ENCODE data around the gene CCM2. TPM values are rescaled to one million over a fixed set of nuclear protein-coding genes. Genes with fewer than 3 reads are reported as not detected.
"Not testable (repeated sequence)": the region's sequence is repeated elsewhere in the genome, so short reads cannot be mapped to it uniquely, and the experiment has no call there.

Gene CCM2
- total RNA-seq, 2 experiments from 2014 or later, result 134 TPM

GRCh38 chr7:44987457-44987856 is 12.5 kb upstream of the CCM2 start:
- CTCF ChIA-PET, result interaction anchor here (0.9 to 1.1 kb wide), 2 partner anchors 10 to 15 kb away, joined by 3 to 6 read pairs; no protein-coding TSS in a partner anchor
- Mint-ChIP-seq H3K36me3 (ENCODE audit: low read depth) (peaks cover 39% of the 10 kb centered on the region), H3K9me3 (no peaks in the 10 kb centered on the region), H3K4me1 (peaks cover 58% of the 10 kb centered on the region), H3K27me3 (no peaks in the 10 kb centered on the region), H3K4me3 (peak overlapping the region; percentile 97), H3K27ac (peak overlapping the region; percentile 99)
- POLR2A ChIA-PET, result interaction anchor here (0.7 to 0.8 kb wide), 2 partner anchors 10 kb away, joined by 3 read pairs; no protein-coding TSS in a partner anchor
- DNase-seq, result no peak

- no peaks in the 10 kb centered on the region for H3K27me3 Mint-ChIP-seq
- POLR2A ChIA-PET, result interaction anchor here (0.8 kb wide), 1 partner anchor 11 kb away, joined by 3 read pairs; no protein-coding TSS in a partner anchor
- peaks cover 57% of the 10 kb centered on the region for H3K4me1 Mint-ChIP-seq
- peak overlapping the region; percentile 27 for H3K27ac Mint-ChIP-seq
- peaks cover 3% of the 10 kb centered on the region for H3K9me3 Mint-ChIP-seq
- H3K36me3 Mint-ChIP-seq (ENCODE audit: low read depth), result peaks cover 39% of the 10 kb centered on the region
- CTCF ChIA-PET, result interaction anchor here (0.7 to 1.3 kb wide), 4 partner anchors 9 to 19 kb away, joined by 3 to 7 read pairs (median 5); no protein-coding TSS in a partner anchor
- peak overlapping the region; percentile 97 for H3K4me3 Mint-ChIP-seq
- no peak for DNase-seq
These were observed 12.0 kb upstream of the CCM2 start for GRCh38 chr7:44987996-44988395.

GRCh38 chr7:44988701-44989100 is 11.3 kb upstream of the CCM2 start:
- ChIA-PET CTCF (interaction anchor here (0.7 to 1.9 kb wide), 5 partner anchors 8 to 19 kb away, joined by 3 to 8 read pairs (median 4); partner anchors contain the start of gene CCM2), POLR2A (interaction anchor here (1.0 kb wide), 1 partner anchor 9 kb away, joined by 3 read pairs; no protein-coding TSS in a partner anchor)
- H3K4me3 Mint-ChIP-seq, result no peak overlapping the region
- no peak for DNase-seq
- peaks cover 3% of the 10 kb centered on the region for H3K9me3 Mint-ChIP-seq
- no peak overlapping the region for H3K27ac Mint-ChIP-seq
- H3K36me3 Mint-ChIP-seq (ENCODE audit: low read depth), result peaks cover 33% of the 10 kb centered on the region
- H3K27me3 Mint-ChIP-seq, result no peaks in the 10 kb centered on the region
- peaks cover 54% of the 10 kb centered on the region for H3K4me1 Mint-ChIP-seq

GRCh38 chr7:44989132-44989531 is 10.9 kb upstream of the CCM2 start:
- Mint-ChIP-seq H3K27ac (no peak overlapping the region), H3K4me1 (peaks cover 49% of the 10 kb centered on the region), H3K9me3 (peaks cover 3% of the 10 kb centered on the region), H3K27me3 (no peaks in the 10 kb centered on the region), H3K36me3 (ENCODE audit: low read depth) (peaks cover 29% of the 10 kb centered on the region), H3K4me3 (no peak overlapping the region)
- DNase-seq, result no peak
- CTCF ChIA-PET, result interaction anchor here (0.5 to 1.9 kb wide), 5 partner anchors 8 to 437 kb away, joined by 3 to 8 read pairs (median 4); partner anchors contain the start of gene CCM2
- POLR2A ChIA-PET, result interaction anchor here (1.0 kb wide), 1 partner anchor 9 kb away, joined by 3 read pairs; no protein-coding TSS in a partner anchor

- Mint-ChIP-seq H3K9me3 (peaks cover 5% of the 10 kb centered on the region), H3K27ac (no peak overlapping the region), H3K4me1 (peaks cover 49% of the 10 kb centered on the region), H3K36me3 (ENCODE audit: low read depth) (peaks cover 23% of the 10 kb centered on the region), H3K4me3 (no peak overlapping the region), H3K27me3 (no peaks in the 10 kb centered on the region)
- POLR2A ChIA-PET, result no interaction called here
- CTCF ChIA-PET, result interaction anchor here (1.0 to 1.9 kb wide), 5 partner anchors 9 to 145 kb away, joined by 3 to 8 read pairs (median 5); partner anchors contain the start of gene CCM2
- no peak for DNase-seq
These were observed 9.6 kb upstream of the CCM2 start for GRCh38 chr7:44990109-44991023.

GRCh38 chr7:44992004-44992795 is 7.8 kb upstream of the CCM2 start:
- POLR2A ChIA-PET, H3K9me3 Mint-ChIP-seq, H3K4me3 Mint-ChIP-seq, DNase-seq, H3K27me3 Mint-ChIP-seq: not testable (repeated sequence)
- CTCF ChIA-PET, result interaction anchor here (0.8 to 1.3 kb wide), 6 partner anchors 9 to 107 kb away, joined by 3 to 5 read pairs (median 4); no protein-coding TSS in a partner anchor
- peak overlapping the region; percentile 46 for H3K27ac Mint-ChIP-seq
- peaks cover 17% of the 10 kb centered on the region for H3K36me3 Mint-ChIP-seq (ENCODE audit: low read depth)
- peaks cover 58% of the 10 kb centered on the region for H3K4me1 Mint-ChIP-seq

- Mint-ChIP-seq H3K36me3 (ENCODE audit: low read depth) (peaks cover 16% of the 10 kb centered on the region), H3K27ac (peak overlapping the region; percentile 80), H3K9me3 (peaks cover 6% of the 10 kb centered on the region), H3K27me3 (no peaks in the 10 kb centered on the region), H3K4me3 (peak overlapping the region; percentile 23), H3K4me1 (peaks cover 52% of the 10 kb centered on the region)
- ChIA-PET CTCF (interaction anchor here (0.9 to 1.7 kb wide), 4 partner anchors 10 to 41 kb away, joined by 3 to 5 read pairs (median 3); partner anchors contain the start of gene MYO1G), POLR2A (no interaction called here)
- DNase-seq, result peak; percentile 26
These were observed 5.0 kb upstream of the CCM2 start for GRCh38 chr7:44994877-44995554.

- H3K27ac Mint-ChIP-seq, result peak overlapping the region; percentile 80
- peak overlapping the region; percentile 23 for H3K4me3 Mint-ChIP-seq
- no peak for DNase-seq
- H3K4me1 Mint-ChIP-seq, result peaks cover 49% of the 10 kb centered on the region
- peaks cover 16% of the 10 kb centered on the region for H3K36me3 Mint-ChIP-seq (ENCODE audit: low read depth)
- H3K9me3 Mint-ChIP-seq, result peaks cover 6% of the 10 kb centered on the region
- ChIA-PET CTCF (interaction anchor here (0.6 to 2.0 kb wide), 5 partner anchors 8 to 120 kb away, joined by 3 to 6 read pairs (median 3); partner anchors contain the start of gene MYO1G), POLR2A (interaction anchor here (0.6 kb wide), 1 partner anchor 17 kb away, joined by 3 read pairs; the partner anchor contains the start of gene MYO1G)
- no peaks in the 10 kb centered on the region for H3K27me3 Mint-ChIP-seq
These were observed 4.2 kb upstream of the CCM2 start for GRCh38 chr7:44995555-44996493.

GRCh38 chr7:44998153-44998871 is 1.7 kb upstream of the CCM2 start:
- DNase-seq, result no peak
- Mint-ChIP-seq H3K9me3 (peaks cover 4% of the 10 kb centered on the region), H3K27me3 (no peaks in the 10 kb centered on the region), H3K36me3 (ENCODE audit: low read depth) (peaks cover 23% of the 10 kb centered on the region), H3K27ac (peak overlapping the region; percentile 71), H3K4me3 (peak overlapping the region; percentile 86), H3K4me1 (peaks cover 63% of the 10 kb centered on the region)
- POLR2A ChIA-PET, result interaction anchor here (1.1 kb wide), 2 partner anchors 9 to 11 kb away, joined by 3 read pairs; no protein-coding TSS in a partner anchor
- CTCF ChIA-PET, result interaction anchor here (0.7 to 4.3 kb wide), 8 partner anchors 10 to 41 kb away, joined by 4 to 16 read pairs (median 6); no protein-coding TSS in a partner anchor

- CTCF ChIA-PET, result interaction anchor here (0.6 to 4.3 kb wide), 4 partner anchors 10 to 37 kb away, joined by 3 to 16 read pairs (median 10); no protein-coding TSS in a partner anchor
- peak; percentile 100 for DNase-seq
- H3K9me3 Mint-ChIP-seq, result peaks cover 4% of the 10 kb centered on the region
- no peaks in the 10 kb centered on the region for H3K27me3 Mint-ChIP-seq
- peaks cover 23% of the 10 kb centered on the region for H3K36me3 Mint-ChIP-seq (ENCODE audit: low read depth)
- peak overlapping the region; percentile 90 for H3K27ac Mint-ChIP-seq
- POLR2A ChIA-PET, result no interaction called here
- H3K4me1 Mint-ChIP-seq, result peaks cover 64% of the 10 kb centered on the region
- peak overlapping the region; percentile 86 for H3K4me3 Mint-ChIP-seq
These were observed 532 bp upstream of the CCM2 start for GRCh38 chr7:44999245-45000092.
